Rectal smooth muscle tissue (tissue), 1 donor: ENCODE results near the gene TMEM167B.

Experiments used
- H3K27ac ChIP-seq: one replicate; pipeline ENCODE4 v1.7.0; 2013; ENCODE audit warnings: low read depth, low read length, inconsistent platforms
- H3K27me3 ChIP-seq: one replicate; pipeline ENCODE4 v1.7.0; 2013; ENCODE audit warnings: low read length; ENCODE audit not compliant: control insufficient read depth, insufficient read depth
- H3K36me3 ChIP-seq: one replicate; pipeline ENCODE4 v1.7.0; 2013; ENCODE audit warnings: low read length; ENCODE audit not compliant: control insufficient read depth, insufficient read depth
- H3K4me1 ChIP-seq: one replicate; pipeline ENCODE4 v1.7.0; 2013; ENCODE audit warnings: low read length; ENCODE audit not compliant: control insufficient read depth, insufficient read depth
- H3K4me3 ChIP-seq: one replicate; pipeline ENCODE4 v1.7.0; 2013; ENCODE audit warnings: low read length
- H3K9ac ChIP-seq: one replicate; pipeline ENCODE4 v1.7.0; 2013; ENCODE audit warnings: low read length

TMEM167B gene

GRCh38 chr1:109060707-109061106 lies 29.9 kb upstream of the TMEM167B start:
- no peak overlapping the region for H3K9ac ChIP-seq
- H3K27ac ChIP-seq, result no peak overlapping the region
- H3K36me3 ChIP-seq, result no peaks in the 10 kb centered on the region
- H3K4me3 ChIP-seq, result no peak overlapping the region
- no peaks in the 10 kb centered on the region for H3K27me3 ChIP-seq
- H3K4me1 ChIP-seq, result no peaks in the 10 kb centered on the region

- Histone ChIP-seq H3K36me3 (no peaks in the 10 kb centered on the region), H3K27ac (no peak overlapping the region), H3K4me1 (no peaks in the 10 kb centered on the region), H3K4me3 (no peak overlapping the region), H3K27me3 (no peaks in the 10 kb centered on the region), H3K9ac (no peak overlapping the region)
These were observed 29.4 kb upstream of the TMEM167B start for GRCh38 chr1:109061183-109061582.

GRCh38 chr1:109065137-109065536 lies 25.4 kb upstream of the TMEM167B start:
- Histone ChIP-seq H3K27ac (no peak overlapping the region), H3K27me3 (no peaks in the 10 kb centered on the region), H3K4me1 (no peaks in the 10 kb centered on the region), H3K9ac (no peak overlapping the region), H3K4me3 (no peak overlapping the region), H3K36me3 (peaks cover 4% of the 10 kb centered on the region)

- H3K27me3 ChIP-seq, result no peaks in the 10 kb centered on the region
- no peaks in the 10 kb centered on the region for H3K4me1 ChIP-seq
- no peak overlapping the region for H3K9ac ChIP-seq
- H3K4me3 ChIP-seq, result no peak overlapping the region
- peaks cover 4% of the 10 kb centered on the region for H3K36me3 ChIP-seq
- no peak overlapping the region for H3K27ac ChIP-seq
These were observed 22.7 kb upstream of the TMEM167B start for GRCh38 chr1:109067883-109068282.

GRCh38 chr1:109069294-109069693 lies 21.3 kb upstream of the TMEM167B start:
- Histone ChIP-seq H3K36me3 (peaks cover 4% of the 10 kb centered on the region), H3K27me3 (no peaks in the 10 kb centered on the region), H3K9ac (no peak overlapping the region)

GRCh38 chr1:109075531-109076490 lies 14.8 kb upstream of the TMEM167B start, which contains the start of gene TAF13:
TAF13 (minus strand) TSS chr1:109076003; CDS start chr1:109075947, 56 bp downstream.
- Histone ChIP-seq H3K27ac (peak within 1 kb of the TSS; percentile 99), H3K9ac (peak within 1 kb of the TSS; percentile 98), H3K36me3 (no peaks in the 10 kb centered on the region), H3K4me1 (peaks cover 5% of the 10 kb centered on the region), H3K4me3 (peak within 1 kb of the TSS; percentile 99), H3K27me3 (no peaks in the 10 kb centered on the region)

More at GRCh38 chr1:109069294-109069693, 21.3 kb upstream of the TMEM167B start:
- Histone ChIP-seq H3K27ac (no peak overlapping the region), H3K4me1 (no peaks in the 10 kb centered on the region), H3K4me3 (no peak overlapping the region)

- H3K36me3 ChIP-seq, result no peaks in the 10 kb centered on the region
- peaks cover 5% of the 10 kb centered on the region for H3K4me1 ChIP-seq
- no peak overlapping the region for H3K27ac ChIP-seq
- no peak overlapping the region for H3K9ac ChIP-seq
- H3K4me3 ChIP-seq, result no peak overlapping the region
- H3K27me3 ChIP-seq, result no peaks in the 10 kb centered on the region
These were observed 12.2 kb upstream of the TMEM167B start for GRCh38 chr1:109078317-109078716.

- H3K4me1 ChIP-seq, result peaks cover 5% of the 10 kb centered on the region
- no peak overlapping the region for H3K27ac ChIP-seq
- H3K27me3 ChIP-seq, result no peaks in the 10 kb centered on the region
- H3K4me3 ChIP-seq, result no peak overlapping the region
- no peak overlapping the region for H3K9ac ChIP-seq
- H3K36me3 ChIP-seq, result no peaks in the 10 kb centered on the region
These were observed 11.3 kb upstream of the TMEM167B start for GRCh38 chr1:109079240-109079622.

- Histone ChIP-seq H3K9ac (no peak overlapping the region), H3K4me1 (no peaks in the 10 kb centered on the region), H3K27ac (no peak overlapping the region), H3K27me3 (no peaks in the 10 kb centered on the region), H3K4me3 (no peak overlapping the region), H3K36me3 (no peaks in the 10 kb centered on the region)
These were observed 10.0 kb upstream of the TMEM167B start for GRCh38 chr1:109080441-109081082.

- H3K27me3 ChIP-seq, result no peaks in the 10 kb centered on the region
- no peaks in the 10 kb centered on the region for H3K36me3 ChIP-seq
- H3K4me1 ChIP-seq, result no peaks in the 10 kb centered on the region
- H3K9ac ChIP-seq, result no peak overlapping the region
- no peak overlapping the region for H3K27ac ChIP-seq
- H3K4me3 ChIP-seq, result no peak overlapping the region
These were observed 7.1 kb upstream of the TMEM167B start for GRCh38 chr1:109083501-109083900.

- Histone ChIP-seq H3K4me1 (no peaks in the 10 kb centered on the region), H3K27me3 (no peaks in the 10 kb centered on the region), H3K4me3 (no peak overlapping the region), H3K27ac (no peak overlapping the region), H3K36me3 (no peaks in the 10 kb centered on the region), H3K9ac (no peak overlapping the region)
These were observed 6.6 kb upstream of the TMEM167B start for GRCh38 chr1:109083923-109084322.

GRCh38 chr1:109084563-109085517 lies 5.7 kb upstream of the TMEM167B start:
- Histone ChIP-seq H3K9ac (no peak overlapping the region), H3K4me1 (no peaks in the 10 kb centered on the region), H3K27me3 (no peaks in the 10 kb centered on the region), H3K27ac (no peak overlapping the region), H3K36me3 (no peaks in the 10 kb centered on the region), H3K4me3 (no peak overlapping the region)
